ENCODE data around the gene COL21A1.

COL21A1 gene

GRCh38 chr6:56242346-56242745 is 5.0 kb downstream of the COL21A1 start:
- Histone ChIP-seq H3K9me3 (ENCODE audit: control insufficient read depth, insufficient read depth, low read depth, low read length) (no peaks in the 10 kb centered on the region), H3K4me3 (ENCODE audit: low read depth, low read length) (no peak overlapping the region), H3K4me1 (ENCODE audit: control insufficient read depth, insufficient read depth, low read length) (peaks cover 21% of the 10 kb centered on the region), H3K36me3 (ENCODE audit: control insufficient read depth in 2 of 2, insufficient read depth in 1 of 2, low read length in 2 of 2) (no peaks in the 10 kb centered on the region), H3K27ac (ENCODE audit: extremely low read depth, low read depth, low read length) (no peak overlapping the region)
- POLR2A ChIA-PET, result no interaction called here
- CTCF ChIA-PET, result no interaction called here
- TF ChIP-seq FEZF1 (tag by site-specific recombination; IDR thresholded peaks at IDR 0.05), result peak; percentile 42; the same call in 1 of the 2 replicates
- no peak for TF ChIP-seq BCL6B (tag by site-specific recombination; IDR thresholded peaks at IDR 0.05)
- TF ChIP-seq MEIS1 (CRISPR knock-in tag; IDR thresholded peaks at IDR 0.05; ENCODE audit: borderline replicate concordance), result no peak
- TF ChIP-seq ZNF366 (tag by site-specific recombination; conservative IDR thresholded peaks at IDR 0.05), result 0 out of 2 replicates have a peak, but pooled peaks have one; percentile 23
- TF ChIP-seq ZNF362 (tag by site-specific recombination; IDR thresholded peaks at IDR 0.05), result no peak
- no peak for TF ChIP-seq ZNF211 (tag by site-specific recombination; IDR thresholded peaks at IDR 0.05; ENCODE audit: low read depth)
- 0 out of 2 replicates have a peak, but pooled peaks have one; percentile 15 for TF ChIP-seq ZBTB44 (tag by site-specific recombination; IDR thresholded peaks at IDR 0.05)
- TF ChIP-seq PRDM6 (tag by site-specific recombination; IDR thresholded peaks at IDR 0.05), result peak; percentile 64
- TF ChIP-seq OSR2 (tag by site-specific recombination; IDR thresholded peaks at IDR 0.05), result peak; percentile 47; the same call in 1 of the 2 replicates

GRCh38 chr6:56241124-56241802 is 6.1 kb downstream of the COL21A1 start:
- CTCF ChIA-PET, result interaction anchor here (0.7 to 2.6 kb wide), 3 partner anchors 12 to 161 kb away, joined by 3 to 6 read pairs (median 3); no protein-coding TSS in a partner anchor
- peak; percentile 72 for TF ChIP-seq SCRT2 (tag by site-specific recombination; IDR thresholded peaks at IDR 0.05)
- no peak for TF ChIP-seq ZNF362 (tag by site-specific recombination; IDR thresholded peaks at IDR 0.05)
- TF ChIP-seq ZNF664 (tag by site-specific recombination; IDR thresholded peaks at IDR 0.05), result no peak
- TF ChIP-seq ZXDB (tag by site-specific recombination; IDR thresholded peaks at IDR 0.05), result no peak
- no peak for TF ChIP-seq ZBTB8A (tag by site-specific recombination; IDR thresholded peaks at IDR 0.05)
- no peak for TF ChIP-seq ZNF558 (tag by site-specific recombination; IDR thresholded peaks at IDR 0.05)
- no peak for TF ChIP-seq TRIM28 (IDR thresholded peaks at IDR 0.05; ENCODE audit: borderline replicate concordance, low read length)
- TF ChIP-seq ZNF391 (tag by site-specific recombination; IDR thresholded peaks at IDR 0.05; ENCODE audit: borderline replicate concordance, low read depth), result no peak
- POLR2A ChIA-PET, result no interaction called here
- no peaks in the 10 kb centered on the region for H3K9me3 ChIP-seq (ENCODE audit: control insufficient read depth, insufficient read depth, low read depth, low read length)
- H3K36me3 ChIP-seq (ENCODE audit: control insufficient read depth in 2 of 2, insufficient read depth in 1 of 2, low read length in 2 of 2), result no peaks in the 10 kb centered on the region
- peaks cover 18% of the 10 kb centered on the region for H3K4me1 ChIP-seq (ENCODE audit: control insufficient read depth, insufficient read depth, low read length)
- no peak overlapping the region for H3K27ac ChIP-seq (ENCODE audit: extremely low read depth, low read depth, low read length)
- no peak overlapping the region for H3K4me3 ChIP-seq (ENCODE audit: low read depth, low read length)

All from HEK293 (cell line).